Activated CD8-positive, alpha-beta memory T cell treated with anti-CD3 and anti-CD28 coated beads, Interleukin-2, amount 10 ng/mL, durations not matched to agents 7 days and 5 days (primary cell): ENCODE measurements around the gene HSCB. TPM values are rescaled to one million over a fixed set of nuclear protein-coding genes. Genes with fewer than 3 reads are reported as not detected.

Experiments used
- ATAC-seq: fragments of 150-1000 bp; cut with Tn5 transposase; one replicate; pipeline ENCODE4 v1.10.0; 2021; ENCODE audit warnings: moderate library complexity
- CTCF ChIA-PET: fragments of 350-600 bp; sonication (Branson Sonifier 250); formaldehyde crosslinking; loops from one replicate; lab custom pipeline; 2021; ENCODE audit warnings: antibody characterized with exemption; lab: Charles Lee
- DNase-seq: peaks from one replicate; pipeline ENCODE4 v3.0.0-alpha.2; 2020
- H3K27ac Mint-ChIP-seq: one replicate; pipeline ENCODE4 v1.8.0; 2021; ENCODE audit warnings: mild to moderate bottlenecking, mixed read lengths
- H3K27me3 Mint-ChIP-seq: one replicate; pipeline ENCODE4 v1.8.0; 2021; ENCODE audit warnings: mixed read lengths
- H3K36me3 Mint-ChIP-seq: one replicate; pipeline ENCODE4 v1.8.0; 2021; ENCODE audit warnings: mild to moderate bottlenecking, mixed read lengths
- H3K4me1 Mint-ChIP-seq: one replicate; pipeline ENCODE4 v1.8.0; 2021; ENCODE audit warnings: mixed read lengths
- H3K4me3 Mint-ChIP-seq: one replicate; pipeline ENCODE4 v1.8.0; 2021; ENCODE audit warnings: mild to moderate bottlenecking, moderate library complexity, mixed read lengths
- H3K9me3 Mint-ChIP-seq: one replicate; pipeline ENCODE4 v1.8.0; 2022; ENCODE audit warnings: low read depth, mixed read lengths
- total RNA-seq, 2 experiments: library from RNA; stranded (reverse); gene quantifications; one replicate each; pipeline ENCODE4 v1.2.3, GENCODE V29; 2021

Gene HSCB
- total RNA-seq, 2 experiments from 2014 or later = 17.6 to 19.2 TPM

DNA sequence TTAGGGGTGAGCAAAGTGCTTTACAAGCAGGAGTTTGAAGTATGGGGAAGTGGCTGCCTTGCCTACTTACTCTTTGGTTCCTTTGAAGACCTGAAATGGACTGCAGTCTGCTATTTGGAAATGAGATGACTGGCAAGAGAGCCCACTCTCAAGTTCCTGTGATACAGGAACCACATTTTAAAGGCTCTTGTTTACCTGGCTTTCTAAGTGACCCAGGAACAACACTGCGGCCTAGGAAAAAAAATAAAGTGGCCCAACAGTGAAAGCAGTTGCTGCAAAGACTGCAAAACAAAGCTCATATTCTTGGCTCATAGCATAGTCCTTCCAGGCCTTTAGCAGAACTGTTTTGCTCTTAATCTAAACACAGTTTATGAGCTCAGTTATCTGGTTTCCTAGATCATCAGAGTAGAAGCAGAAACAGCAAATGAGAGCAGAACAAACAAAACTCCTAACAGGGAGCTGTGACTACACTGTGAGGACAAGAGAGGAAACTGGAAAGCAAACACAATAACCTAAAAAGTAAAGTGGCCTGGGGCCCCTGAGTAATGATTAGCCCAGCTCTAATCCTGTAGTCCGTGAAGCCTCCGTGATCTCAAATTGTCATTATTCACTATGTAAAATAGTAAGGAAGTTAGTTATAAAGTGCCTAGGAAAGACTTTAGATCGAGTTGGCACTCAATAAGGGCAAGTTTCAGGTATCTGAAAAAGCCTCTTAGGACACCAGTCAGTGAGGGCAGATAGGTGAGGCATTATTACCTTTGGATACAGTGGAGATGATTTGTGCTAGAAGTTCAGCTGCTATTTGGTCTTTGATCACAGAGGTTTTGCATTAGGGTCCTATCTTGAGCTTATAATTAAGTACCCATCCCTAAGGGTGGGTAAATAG, 42.2 kb downstream of the HSCB start:
- Mint-ChIP-seq H3K4me3 (no peak overlapping the region), H3K27me3 (no peaks in the 10 kb centered on the region), H3K27ac (no peak overlapping the region), H3K9me3 (no peaks in the 10 kb centered on the region), H3K36me3 (peaks cover 53% of the 10 kb centered on the region), H3K4me1 (peaks cover 11% of the 10 kb centered on the region)
- no peak for DNase-seq
- CTCF ChIA-PET = interaction anchor here (1.0 to 10.0 kb wide), 7 partner anchors 9 to 257 kb away, joined by 3 to 89 read pairs (median 10); partner anchors contain the start of gene CCDC117
- no peak for ATAC-seq

DNA sequence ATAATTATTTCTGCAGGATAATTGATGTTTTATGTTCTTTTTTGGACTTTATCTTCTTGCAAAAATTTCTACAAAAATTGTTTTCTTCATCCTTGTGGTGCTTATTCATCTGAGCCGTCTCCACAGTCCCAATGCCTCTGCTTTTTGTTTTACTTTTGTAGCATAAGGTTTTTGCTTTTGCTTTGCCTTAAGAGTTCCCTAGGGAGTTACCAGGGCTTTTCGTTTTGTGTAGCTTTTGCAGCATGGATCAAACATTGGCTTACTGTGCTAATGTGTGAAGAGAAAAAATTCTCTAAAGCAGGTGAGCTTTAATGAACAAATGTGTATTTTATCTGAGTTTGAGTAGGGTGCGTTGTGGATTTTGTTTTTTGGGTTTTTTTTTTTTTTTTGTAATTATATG, 46.8 kb downstream of the HSCB start:
- Mint-ChIP-seq H3K9me3 (no peaks in the 10 kb centered on the region), H3K36me3 (peaks cover 44% of the 10 kb centered on the region), H3K4me3 (no peak overlapping the region), H3K27ac (no peak overlapping the region), H3K27me3 (no peaks in the 10 kb centered on the region), H3K4me1 (peaks cover 31% of the 10 kb centered on the region)
- no peak for DNase-seq
- no peak for ATAC-seq
- CTCF ChIA-PET = interaction anchor here (0.8 to 10.0 kb wide), 2 partner anchors 24 to 42 kb away, joined by 3 to 89 read pairs; no protein-coding TSS in a partner anchor

DNA sequence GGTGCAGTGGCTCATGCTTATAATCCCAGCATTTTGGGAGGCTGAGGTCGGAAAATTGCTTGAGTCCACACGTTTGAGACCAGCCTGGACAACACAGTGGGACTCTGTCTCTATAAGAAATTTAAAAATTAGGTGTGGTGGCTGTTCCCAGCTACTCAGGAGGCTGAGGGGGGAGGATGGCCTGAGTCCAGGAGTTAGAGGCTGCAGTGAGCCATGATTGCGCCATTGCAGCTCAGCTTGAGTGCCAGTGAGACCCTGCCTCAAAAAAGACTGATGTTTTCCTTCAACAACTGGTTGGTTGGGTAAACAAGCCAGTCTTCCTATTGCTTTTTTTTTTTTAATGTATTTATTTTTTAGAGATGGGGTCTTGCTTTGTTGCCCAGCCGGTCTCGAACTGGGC, 49.3 kb downstream of the HSCB start:
- peaks cover 49% of the 10 kb centered on the region for H3K36me3 Mint-ChIP-seq
- DNase-seq (no peak), ATAC-seq (no peak)
- H3K27me3 Mint-ChIP-seq = no peaks in the 10 kb centered on the region
- peak overlapping the region; percentile 52 for H3K27ac Mint-ChIP-seq
- peaks cover 53% of the 10 kb centered on the region for H3K4me1 Mint-ChIP-seq
- no peaks in the 10 kb centered on the region for H3K9me3 Mint-ChIP-seq
- CTCF ChIA-PET = interaction anchor here (0.8 to 10.0 kb wide), 8 partner anchors 9 to 249 kb away, joined by 3 to 89 read pairs (median 6); partner anchors contain the start of genes CCDC117 and XBP1
- no peak overlapping the region for H3K4me3 Mint-ChIP-seq

DNA sequence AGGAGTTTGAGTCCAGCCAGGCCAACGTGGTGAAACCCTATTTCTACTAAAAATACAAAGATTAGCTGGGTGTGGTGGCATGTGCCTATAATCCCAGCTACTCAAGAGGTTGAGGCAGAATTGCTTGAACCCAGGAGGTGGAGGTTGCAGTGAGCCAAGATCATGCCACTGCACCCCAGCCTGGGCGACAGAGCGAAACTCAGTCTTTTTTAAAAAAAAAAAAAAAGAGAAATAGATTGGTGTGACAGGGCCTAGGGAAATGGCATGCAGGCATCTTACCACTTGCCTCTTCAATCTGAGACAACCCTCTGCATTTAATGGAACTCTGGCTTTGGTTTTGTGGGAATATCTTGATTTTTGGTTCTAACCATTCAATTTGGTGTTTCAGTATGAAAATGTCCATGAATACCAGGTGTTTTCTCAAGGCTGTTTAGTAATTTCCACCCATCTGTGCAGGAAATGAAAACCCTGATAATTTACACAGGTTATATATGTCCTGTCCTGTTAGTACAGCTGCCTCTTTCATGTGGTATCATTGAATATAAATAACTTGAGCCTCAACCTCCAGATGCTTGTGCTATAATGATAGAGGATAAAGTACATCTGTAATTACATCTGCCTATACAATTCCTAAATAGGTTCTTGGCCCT, 50.1 kb downstream of the HSCB start:
- H3K9me3 Mint-ChIP-seq = no peaks in the 10 kb centered on the region
- peaks cover 60% of the 10 kb centered on the region for H3K4me1 Mint-ChIP-seq
- ATAC-seq (peak; percentile 48), DNase-seq (no peak)
- H3K4me3 Mint-ChIP-seq = peak overlapping the region; percentile 10
- peaks cover 52% of the 10 kb centered on the region for H3K36me3 Mint-ChIP-seq
- no peaks in the 10 kb centered on the region for H3K27me3 Mint-ChIP-seq
- CTCF ChIA-PET = interaction anchor here (1.7 to 10.0 kb wide), 5 partner anchors 19 to 249 kb away, joined by 6 to 89 read pairs (median 8); partner anchors contain the start of gene CCDC117
- H3K27ac Mint-ChIP-seq = peak overlapping the region; percentile 81

DNA sequence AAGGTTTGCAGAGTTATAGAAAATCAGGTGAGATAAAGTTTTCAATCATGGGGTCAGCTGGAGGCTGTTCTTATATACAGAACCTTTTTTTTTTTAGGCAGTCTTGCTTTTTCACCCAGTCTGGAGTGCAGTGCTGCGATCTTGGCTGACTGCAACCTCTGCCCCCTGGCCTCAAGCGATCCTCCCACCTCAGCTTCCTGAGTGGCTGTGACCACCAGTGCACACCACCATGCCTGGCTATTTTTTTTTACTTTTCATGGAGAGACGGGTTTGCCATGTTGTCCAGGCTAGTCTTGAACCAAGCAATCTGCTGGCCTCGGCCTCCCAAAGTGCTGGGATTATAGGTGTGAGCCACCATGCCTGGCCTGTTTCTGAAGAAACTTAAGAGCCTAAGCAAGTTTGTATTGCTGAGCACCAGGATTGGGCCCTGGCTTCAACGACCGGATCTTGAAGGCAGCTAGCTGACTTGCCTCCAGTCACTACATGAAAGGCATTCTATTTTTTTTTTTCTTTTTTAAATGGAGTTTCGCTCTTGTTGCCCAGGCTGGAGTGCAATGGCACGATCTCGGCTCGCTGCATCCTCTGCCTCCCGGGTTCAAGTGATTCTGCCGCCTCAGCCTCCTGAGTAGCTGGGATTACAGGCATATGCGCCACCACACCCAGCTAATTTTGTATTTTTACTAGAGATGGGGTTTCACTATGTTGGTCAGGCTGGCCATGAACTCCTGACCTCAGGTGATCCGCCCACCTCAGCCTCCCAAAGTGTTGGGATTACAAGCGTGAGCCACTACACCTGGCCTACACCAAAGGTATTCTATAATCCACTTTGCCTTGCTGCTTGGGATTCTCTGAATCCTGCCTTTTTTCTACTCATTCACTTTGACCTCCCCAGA, 50.9 kb downstream of the HSCB start:
- CTCF ChIA-PET = interaction anchor here (1.3 to 10.0 kb wide), 5 partner anchors 9 to 248 kb away, joined by 3 to 89 read pairs (median 7); no protein-coding TSS in a partner anchor
- Mint-ChIP-seq H3K36me3 (peaks cover 56% of the 10 kb centered on the region), H3K4me3 (peak overlapping the region; percentile 10), H3K4me1 (peaks cover 64% of the 10 kb centered on the region), H3K27me3 (no peaks in the 10 kb centered on the region), H3K9me3 (no peaks in the 10 kb centered on the region), H3K27ac (peak overlapping the region; percentile 81)
- peak; percentile 60 for ATAC-seq
- no peak for DNase-seq

DNA sequence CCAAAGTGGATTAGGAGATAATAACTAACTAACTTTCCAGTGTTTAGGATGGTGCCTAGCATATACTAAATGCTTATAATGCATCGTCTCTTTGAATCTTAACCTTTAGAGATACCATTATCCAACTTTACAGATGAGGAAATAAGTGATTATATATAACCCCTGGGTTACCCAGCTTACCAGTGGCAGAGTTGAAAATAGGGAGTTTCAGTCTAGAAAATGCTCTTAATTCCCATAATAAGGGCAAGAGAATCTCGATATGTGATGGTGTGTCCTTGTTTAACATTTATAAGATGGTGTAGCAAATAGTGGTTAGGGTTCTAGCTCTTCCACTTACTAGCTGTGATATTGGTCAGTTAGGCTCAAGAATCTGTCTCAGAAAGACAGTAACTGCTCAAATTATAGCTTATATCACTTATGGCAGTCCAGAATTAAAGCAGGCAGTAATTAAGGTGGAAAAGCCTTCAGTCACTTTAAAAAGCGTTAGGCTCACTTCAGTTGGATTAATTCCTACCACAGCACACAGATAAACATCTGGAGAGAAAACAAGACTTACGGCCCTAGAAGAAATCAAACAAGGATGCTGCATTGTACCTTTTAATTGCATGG, 52.2 kb downstream of the HSCB start:
- Mint-ChIP-seq H3K9me3 (no peaks in the 10 kb centered on the region), H3K27ac (no peak overlapping the region), H3K4me3 (no peak overlapping the region), H3K4me1 (peaks cover 71% of the 10 kb centered on the region), H3K36me3 (peaks cover 59% of the 10 kb centered on the region), H3K27me3 (no peaks in the 10 kb centered on the region)
- ATAC-seq = no peak
- CTCF ChIA-PET = interaction anchor here (0.9 to 10.7 kb wide), 3 partner anchors 10 to 35 kb away, joined by 3 to 84 read pairs (median 3); no protein-coding TSS in a partner anchor
- no peak for DNase-seq

DNA sequence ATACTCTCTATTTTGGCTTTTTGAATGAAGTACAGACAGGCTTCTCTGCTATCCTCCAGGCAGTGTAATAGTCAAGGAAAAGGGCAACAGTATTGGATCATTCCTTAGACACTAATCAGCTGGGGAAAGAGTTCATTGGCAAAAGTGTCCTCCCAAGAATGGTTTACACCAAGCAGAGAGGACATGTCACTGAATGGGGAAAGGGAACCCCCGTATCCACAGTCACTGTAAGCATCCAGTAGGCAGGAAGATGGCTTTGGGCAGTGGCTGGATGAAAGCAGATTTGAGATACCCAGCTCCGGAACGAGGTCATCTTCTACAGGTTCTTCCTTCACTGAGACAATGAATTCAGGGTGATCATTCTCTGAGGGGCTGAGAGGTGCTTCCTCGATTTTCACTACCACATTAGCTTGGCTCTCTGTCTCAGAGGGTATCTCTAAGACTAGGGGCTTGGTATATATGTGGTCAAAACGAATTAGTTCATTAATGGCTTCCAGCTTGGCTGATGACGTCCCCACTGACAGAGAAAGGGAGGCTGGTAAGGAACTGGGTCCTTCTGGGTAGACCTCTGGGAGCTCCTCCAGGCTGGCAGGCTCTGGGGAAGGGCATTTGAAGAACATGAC, 53.3 kb downstream of the HSCB start:
- H3K27ac Mint-ChIP-seq = peak overlapping the region; percentile 12
- no peaks in the 10 kb centered on the region for H3K27me3 Mint-ChIP-seq
- no peak overlapping the region for H3K4me3 Mint-ChIP-seq
- DNase-seq = no peak
- H3K4me1 Mint-ChIP-seq = peaks cover 72% of the 10 kb centered on the region
- peaks cover 62% of the 10 kb centered on the region for H3K36me3 Mint-ChIP-seq
- ATAC-seq = no peak
- no peaks in the 10 kb centered on the region for H3K9me3 Mint-ChIP-seq
- CTCF ChIA-PET = interaction anchor here (0.6 to 10.7 kb wide), 4 partner anchors 22 to 441 kb away, joined by 3 to 84 read pairs (median 4); no protein-coding TSS in a partner anchor

DNA sequence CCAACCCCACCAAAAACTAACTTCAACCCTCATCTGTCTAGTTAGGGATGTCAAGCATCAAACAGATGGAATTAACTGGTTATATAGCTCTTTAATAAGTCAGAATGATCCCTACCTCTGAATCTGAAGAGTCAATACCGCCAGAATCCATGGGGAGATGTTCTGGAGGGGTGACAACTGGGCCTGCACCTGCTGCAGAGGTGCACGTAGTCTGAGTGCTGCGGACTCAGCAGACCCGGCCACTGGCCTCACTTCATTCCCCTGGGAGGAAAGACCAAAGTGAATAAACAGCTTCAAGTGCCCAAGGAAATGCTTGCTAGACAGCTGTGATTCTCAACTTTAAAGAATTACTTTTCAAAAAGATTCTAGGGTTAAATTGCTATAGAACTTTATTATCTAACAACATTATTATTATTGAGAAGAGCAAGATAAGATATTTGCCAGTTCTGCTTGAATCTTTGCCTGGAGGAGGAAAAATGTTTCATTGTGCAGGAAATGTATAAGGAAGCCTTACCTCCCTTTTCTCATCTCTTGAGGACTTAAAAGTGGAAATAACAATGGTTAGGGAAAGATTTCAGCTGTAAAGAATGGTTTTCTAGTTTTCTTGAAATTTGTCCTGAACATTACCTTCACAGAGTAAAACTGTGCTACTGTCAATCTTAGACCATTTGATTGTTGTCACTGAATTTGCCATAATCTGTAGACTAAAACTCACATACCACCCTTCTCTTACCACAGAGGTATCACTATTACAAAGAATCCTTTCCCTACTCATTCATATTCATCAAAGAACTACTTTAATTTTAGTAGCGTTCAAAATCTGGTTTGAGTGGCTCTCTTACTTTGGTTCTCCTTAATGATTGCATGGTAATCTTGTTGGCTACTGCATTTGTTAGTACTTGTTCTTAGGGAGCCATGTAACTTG, 54.4 kb downstream of the HSCB start:
- Mint-ChIP-seq H3K27ac (peak overlapping the region; percentile 55), H3K27me3 (no peaks in the 10 kb centered on the region), H3K4me3 (peak overlapping the region; percentile 31), H3K36me3 (peaks cover 60% of the 10 kb centered on the region), H3K4me1 (peaks cover 65% of the 10 kb centered on the region), H3K9me3 (no peaks in the 10 kb centered on the region)
- CTCF ChIA-PET = interaction anchor here (0.6 to 10.7 kb wide), 5 partner anchors 23 to 440 kb away, joined by 3 to 84 read pairs (median 4); no protein-coding TSS in a partner anchor
- DNase-seq (no peak), ATAC-seq (no peak)

DNA sequence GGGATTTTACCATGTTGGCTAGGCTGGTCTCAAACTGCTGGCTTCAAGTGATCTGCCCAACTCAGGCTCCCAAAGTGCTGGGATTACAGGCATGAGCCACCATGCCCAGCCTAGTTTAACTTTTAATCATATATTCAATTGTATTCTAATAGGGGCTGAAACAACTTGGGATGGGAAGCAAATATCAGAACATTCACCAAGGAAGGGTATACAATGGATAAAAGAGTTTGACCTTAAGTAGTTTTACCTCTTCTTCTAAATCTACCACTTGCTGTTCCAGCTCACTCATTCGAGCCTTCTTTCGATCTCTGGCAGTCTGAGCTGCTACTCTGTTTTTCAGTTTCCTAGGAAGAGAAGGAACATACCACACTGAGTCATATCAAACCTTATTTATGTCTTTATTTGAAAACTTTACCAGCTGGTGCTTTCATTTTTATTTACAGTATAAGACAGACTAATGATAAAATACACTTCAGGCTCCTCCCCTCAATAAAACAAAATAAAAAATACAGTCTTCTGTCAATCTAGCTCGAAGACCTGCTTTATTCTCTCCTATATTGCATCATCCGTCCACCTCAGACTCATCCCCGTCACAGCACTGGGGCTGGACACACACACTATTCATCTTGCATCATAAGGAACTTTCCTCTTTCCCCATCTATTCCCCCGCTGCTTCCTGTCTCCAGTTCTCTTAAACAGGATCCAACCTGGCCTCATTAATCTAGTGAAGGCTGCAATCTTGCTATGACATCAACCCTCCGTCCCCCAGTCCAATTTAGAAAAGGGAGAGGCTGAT, 57.2 kb downstream of the HSCB start:
- Mint-ChIP-seq H3K27ac (peak overlapping the region; percentile 92), H3K4me1 (peaks cover 56% of the 10 kb centered on the region), H3K4me3 (peak overlapping the region; percentile 91), H3K36me3 (peaks cover 56% of the 10 kb centered on the region), H3K27me3 (no peaks in the 10 kb centered on the region), H3K9me3 (no peaks in the 10 kb centered on the region)
- ATAC-seq (peak; percentile 5), DNase-seq (peak; percentile 59)
- CTCF ChIA-PET = interaction anchor here (0.7 to 10.7 kb wide), 11 partner anchors 9 to 880 kb away, joined by 3 to 84 read pairs (median 5); partner anchors contain the start of genes CCDC117 and PITPNB

DNA sequence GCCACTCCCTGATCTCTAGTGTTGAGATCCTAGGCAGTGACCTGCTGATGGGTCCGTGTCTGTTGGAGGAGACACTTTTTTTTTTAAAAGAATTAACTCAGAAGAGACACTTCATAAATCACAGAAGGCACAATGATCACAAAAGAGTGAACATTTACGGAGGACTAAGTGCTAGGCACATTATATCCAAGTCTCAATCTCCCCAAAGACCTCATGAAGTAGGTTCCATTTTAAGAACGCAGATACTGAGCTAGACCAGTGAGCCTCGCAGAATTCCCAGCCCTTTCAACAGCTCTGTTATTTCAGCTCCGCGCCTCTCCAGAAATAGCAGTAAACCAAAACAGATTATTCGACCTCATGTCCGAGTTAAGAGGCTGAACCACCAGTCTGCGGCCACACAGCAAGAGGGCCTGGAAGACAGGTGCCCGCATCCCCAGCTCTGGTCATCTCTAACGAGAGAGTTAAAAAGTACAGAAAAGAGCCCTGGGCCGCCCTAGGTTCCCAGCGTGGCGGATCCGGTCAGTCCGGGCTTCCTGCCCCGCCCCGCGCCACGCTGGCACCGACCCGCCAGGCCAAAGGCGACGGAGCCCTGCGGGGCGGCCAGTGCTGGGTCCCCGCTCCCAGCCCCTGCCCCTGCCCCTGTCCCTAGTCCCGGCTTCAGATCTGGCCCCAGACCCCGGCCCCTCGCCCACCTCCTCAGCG, 57.9 kb downstream of the HSCB start:
- no peaks in the 10 kb centered on the region for H3K9me3 Mint-ChIP-seq
- peaks cover 50% of the 10 kb centered on the region for H3K4me1 Mint-ChIP-seq
- H3K4me3 Mint-ChIP-seq = peak overlapping the region; percentile 91
- DNase-seq (peak; percentile 53), ATAC-seq (peak; percentile 54)
- H3K36me3 Mint-ChIP-seq = peaks cover 50% of the 10 kb centered on the region
- CTCF ChIA-PET = interaction anchor here (0.7 to 10.7 kb wide), 15 partner anchors 9 to 881 kb away, joined by 3 to 84 read pairs (median 5); partner anchors contain the start of genes CCDC117 and PITPNB
- peak overlapping the region; percentile 92 for H3K27ac Mint-ChIP-seq
- no peaks in the 10 kb centered on the region for H3K27me3 Mint-ChIP-seq
